Right lobe of liver (tissue), 4 donors: ENCODE data around the gene NRXN3.

Source experiments
- POLR2A ChIP-seq: fragments of 450-650 bp; IDR thresholded peaks from one replicate; pipeline ENCODE4 v1.6.1; 2017; ENCODE audit warnings: antibody characterized with exemption, mild to moderate bottlenecking
- TF ChIP-seq, protein P1 (sequence below), 4 donors: fragments of 200-600 bp in 3 of 4; fragments of 450-650 bp in 1 of 4; IDR thresholded peaks; one replicate each; pipeline versions ENCODE4 v1.5.1 to v1.8.0; 2016 to 2022; ENCODE audit warnings: antibody characterized with exemption in 4 of 4, mild to moderate bottlenecking in 2 of 4
- donor health status: DM: no; HTN: no; CAD: no.
- donor health status: DM: no; HTN: no; CAD: no.
- donor health status: DM: no; HTN: yes; CAD: no.

DNA sequence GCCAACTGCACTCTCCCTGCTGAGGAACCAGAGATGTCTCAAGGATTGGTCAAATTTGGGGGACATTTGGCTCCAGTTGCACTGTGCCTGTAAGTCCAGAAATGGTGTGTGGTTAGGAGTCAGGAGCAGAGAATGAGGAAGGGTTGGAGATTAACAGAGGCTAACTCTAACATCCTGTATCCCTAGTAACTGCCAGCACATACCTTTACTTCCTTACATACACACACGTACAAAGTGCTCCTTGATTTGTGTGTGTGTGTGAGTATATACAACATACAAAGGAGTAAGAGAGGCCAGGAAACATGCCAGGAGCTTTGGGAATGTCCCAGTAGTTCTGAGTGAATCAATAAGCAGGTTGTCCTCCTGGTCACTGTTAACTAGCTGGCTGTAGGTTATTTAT is 39.8 kb upstream of the NRXN3 start:
- TF ChIP-seq POLR2A: no peak
- TF ChIP-seq, protein P1, sequence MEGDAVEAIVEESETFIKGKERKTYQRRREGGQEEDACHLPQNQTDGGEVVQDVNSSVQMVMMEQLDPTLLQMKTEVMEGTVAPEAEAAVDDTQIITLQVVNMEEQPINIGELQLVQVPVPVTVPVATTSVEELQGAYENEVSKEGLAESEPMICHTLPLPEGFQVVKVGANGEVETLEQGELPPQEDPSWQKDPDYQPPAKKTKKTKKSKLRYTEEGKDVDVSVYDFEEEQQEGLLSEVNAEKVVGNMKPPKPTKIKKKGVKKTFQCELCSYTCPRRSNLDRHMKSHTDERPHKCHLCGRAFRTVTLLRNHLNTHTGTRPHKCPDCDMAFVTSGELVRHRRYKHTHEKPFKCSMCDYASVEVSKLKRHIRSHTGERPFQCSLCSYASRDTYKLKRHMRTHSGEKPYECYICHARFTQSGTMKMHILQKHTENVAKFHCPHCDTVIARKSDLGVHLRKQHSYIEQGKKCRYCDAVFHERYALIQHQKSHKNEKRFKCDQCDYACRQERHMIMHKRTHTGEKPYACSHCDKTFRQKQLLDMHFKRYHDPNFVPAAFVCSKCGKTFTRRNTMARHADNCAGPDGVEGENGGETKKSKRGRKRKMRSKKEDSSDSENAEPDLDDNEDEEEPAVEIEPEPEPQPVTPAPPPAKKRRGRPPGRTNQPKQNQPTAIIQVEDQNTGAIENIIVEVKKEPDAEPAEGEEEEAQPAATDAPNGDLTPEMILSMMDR (IDR thresholded peaks at IDR 0.05): no peak
